ENCODE data around the gene RAE1.

DNA sequence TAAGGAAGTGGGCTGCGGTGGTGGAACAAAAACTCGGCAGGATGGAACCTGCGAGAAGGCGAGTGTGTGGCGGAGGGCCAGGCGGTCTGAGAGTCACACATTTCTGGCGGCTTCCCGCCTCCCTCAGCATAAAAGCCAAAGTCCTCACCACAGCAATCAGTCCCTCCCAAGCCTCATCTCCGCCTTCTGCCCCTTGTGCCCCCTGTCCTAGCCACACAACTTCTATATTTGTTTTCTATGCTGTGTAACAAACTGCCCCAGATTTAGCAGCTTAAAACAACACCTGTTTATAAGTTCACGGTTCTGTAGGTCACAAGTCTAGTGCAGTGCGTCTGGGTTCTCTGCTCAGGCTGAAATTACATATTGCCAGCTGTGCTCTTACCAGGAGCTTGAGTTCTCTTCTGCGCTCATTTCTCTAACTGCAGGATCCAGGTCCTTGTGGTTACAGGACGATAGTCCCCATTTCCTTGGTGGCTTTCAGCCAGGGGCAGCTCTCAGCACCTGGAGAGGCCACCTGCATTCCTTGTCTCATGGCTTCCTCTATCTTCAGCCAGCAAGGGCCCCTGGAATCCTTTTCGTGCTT, 33.2 kb upstream of the RAE1 start:
- TF ChIP-seq STAT1 (IDR thresholded peaks at IDR 0.05; ENCODE audit: unreplicated experiment), result no peak
- TF ChIP-seq, protein P1, sequence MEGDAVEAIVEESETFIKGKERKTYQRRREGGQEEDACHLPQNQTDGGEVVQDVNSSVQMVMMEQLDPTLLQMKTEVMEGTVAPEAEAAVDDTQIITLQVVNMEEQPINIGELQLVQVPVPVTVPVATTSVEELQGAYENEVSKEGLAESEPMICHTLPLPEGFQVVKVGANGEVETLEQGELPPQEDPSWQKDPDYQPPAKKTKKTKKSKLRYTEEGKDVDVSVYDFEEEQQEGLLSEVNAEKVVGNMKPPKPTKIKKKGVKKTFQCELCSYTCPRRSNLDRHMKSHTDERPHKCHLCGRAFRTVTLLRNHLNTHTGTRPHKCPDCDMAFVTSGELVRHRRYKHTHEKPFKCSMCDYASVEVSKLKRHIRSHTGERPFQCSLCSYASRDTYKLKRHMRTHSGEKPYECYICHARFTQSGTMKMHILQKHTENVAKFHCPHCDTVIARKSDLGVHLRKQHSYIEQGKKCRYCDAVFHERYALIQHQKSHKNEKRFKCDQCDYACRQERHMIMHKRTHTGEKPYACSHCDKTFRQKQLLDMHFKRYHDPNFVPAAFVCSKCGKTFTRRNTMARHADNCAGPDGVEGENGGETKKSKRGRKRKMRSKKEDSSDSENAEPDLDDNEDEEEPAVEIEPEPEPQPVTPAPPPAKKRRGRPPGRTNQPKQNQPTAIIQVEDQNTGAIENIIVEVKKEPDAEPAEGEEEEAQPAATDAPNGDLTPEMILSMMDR (conservative IDR thresholded peaks at IDR 0.05; ENCODE audit: low read depth in 2 of 2), result no peak
